Trophoblast cell (in vitro differentiated cells and primary cell): ENCODE data around the gene TRAPPC12.
"Not testable (repeated sequence)": the region's sequence is repeated elsewhere in the genome, so short reads cannot be mapped to it uniquely, and the experiment has no call there.

Source experiments
- DNase-seq, 2 donors: peaks; one replicate each; pipeline ENCODE4 v3.0.0-alpha.2; 2016
- H2AFZ ChIP-seq: 2 replicates; pipeline ENCODE4 v1.6.1; 2013; ENCODE audit warnings: low read length, moderate library complexity, mild to moderate bottlenecking; ENCODE audit not compliant: insufficient read depth, poor library complexity
- H2AK5ac ChIP-seq: 2 replicates; pipeline ENCODE4 v1.6.1; 2013; ENCODE audit warnings: mild to moderate bottlenecking, low read length
- H2BK120ac ChIP-seq: 2 replicates; pipeline ENCODE4 v1.6.1; 2013; ENCODE audit warnings: low read length, mild to moderate bottlenecking, moderate library complexity; ENCODE audit not compliant: insufficient read depth, poor library complexity
- H2BK12ac ChIP-seq: 2 replicates; pipeline ENCODE4 v1.6.1; 2013; ENCODE audit warnings: mild to moderate bottlenecking, low read length, moderate library complexity
- H2BK5ac ChIP-seq: 2 replicates; pipeline ENCODE4 v1.6.1; 2013; ENCODE audit warnings: low read length, low read depth, moderate library complexity, mild to moderate bottlenecking; ENCODE audit not compliant: poor library complexity
- H3K14ac ChIP-seq: 2 replicates; pipeline ENCODE4 v1.6.1; 2013; ENCODE audit warnings: mild to moderate bottlenecking, low read length
- H3K18ac ChIP-seq: 2 replicates; pipeline ENCODE4 v1.6.1; 2013; ENCODE audit warnings: mild to moderate bottlenecking, low read length
- H3K23ac ChIP-seq: 2 replicates; pipeline ENCODE4 v1.6.1; 2013; ENCODE audit warnings: low read length
- H3K27ac ChIP-seq: 2 replicates; pipeline ENCODE4 v1.5.1; 2013; ENCODE audit warnings: low read depth, mild to moderate bottlenecking, inconsistent platforms, low read length, moderate library complexity
- H3K27me3 ChIP-seq: 2 replicates; pipeline ENCODE4 v1.6.1; 2013; ENCODE audit warnings: inconsistent platforms, mild to moderate bottlenecking, low read length, moderate library complexity; ENCODE audit not compliant: insufficient read depth
- H3K36me3 ChIP-seq, 2 experiments: 1 replicate in 1 of 2; 2 replicates in 1 of 2; pipeline ENCODE4 v1.6.1; 2013; ENCODE audit warnings: low read length in 2 of 2, mild to moderate bottlenecking in 2 of 2, moderate library complexity in 1 of 2; ENCODE audit not compliant: insufficient read depth in 2 of 2, control insufficient read depth in 1 of 2
- H3K4ac ChIP-seq: 2 replicates; pipeline ENCODE4 v1.6.1; 2013; ENCODE audit warnings: low read depth, mild to moderate bottlenecking, low read length, moderate library complexity
- H3K4me1 ChIP-seq, 2 experiments: 1 replicate in 1 of 2; 2 replicates in 1 of 2; pipeline ENCODE4 v1.6.1; 2013; ENCODE audit warnings: low read length in 2 of 2, mild to moderate bottlenecking in 2 of 2, moderate library complexity in 1 of 2; ENCODE audit not compliant: insufficient read depth in 2 of 2, control insufficient read depth in 1 of 2
- H3K4me2 ChIP-seq: 2 replicates; pipeline ENCODE4 v1.6.1; 2013; ENCODE audit warnings: inconsistent platforms, mild to moderate bottlenecking, low read length, moderate library complexity
- H3K4me3 ChIP-seq: 2 replicates; pipeline ENCODE4 v1.5.1; 2013; ENCODE audit warnings: mild to moderate bottlenecking, low read depth, low read length, inconsistent platforms
- H3K79me1 ChIP-seq: one replicate; pipeline ENCODE4 v1.6.1; 2013; ENCODE audit warnings: low read length
- H3K79me2 ChIP-seq: 2 replicates; pipeline ENCODE4 v1.6.1; 2013; ENCODE audit warnings: low read length, mild to moderate bottlenecking; ENCODE audit not compliant: control insufficient read depth, insufficient read depth, poor library complexity
- H3K9ac ChIP-seq: 2 replicates; pipeline ENCODE4 v1.6.1; 2013; ENCODE audit warnings: mild to moderate bottlenecking, low read length
- H3K9me3 ChIP-seq: 2 replicates; pipeline ENCODE4 v1.6.1; 2013; ENCODE audit warnings: low read depth, mild to moderate bottlenecking, control low read depth, inconsistent platforms, low read length; ENCODE audit not compliant: insufficient read depth
- H4K12ac ChIP-seq: 2 replicates; pipeline ENCODE4 v1.6.1; 2013; ENCODE audit warnings: low read depth, mild to moderate bottlenecking, low read length, moderate library complexity
- H4K8ac ChIP-seq: 2 replicates; pipeline ENCODE4 v1.6.1; 2013; ENCODE audit warnings: low read depth, mild to moderate bottlenecking, low read length, moderate library complexity
- H4K91ac ChIP-seq: one replicate; pipeline ENCODE4 v1.6.1; 2013; ENCODE audit warnings: low read depth, mild to moderate bottlenecking, low read length, moderate library complexity
- WGBS: extraction: QIAGEN DNeasy Blood & Tissue Kit; methylation state at CpG from one replicate; pipeline ENCODE4 v1.1.7; 2013; ENCODE audit warnings: missing lambda C conversion rate; ENCODE audit not compliant: insufficient read length, insufficient coverage; ENCODE audit errors: extremely low coverage; 5-methylcytosine and 5-hydroxymethylcytosine counted together

Gene TRAPPC12

DNA sequence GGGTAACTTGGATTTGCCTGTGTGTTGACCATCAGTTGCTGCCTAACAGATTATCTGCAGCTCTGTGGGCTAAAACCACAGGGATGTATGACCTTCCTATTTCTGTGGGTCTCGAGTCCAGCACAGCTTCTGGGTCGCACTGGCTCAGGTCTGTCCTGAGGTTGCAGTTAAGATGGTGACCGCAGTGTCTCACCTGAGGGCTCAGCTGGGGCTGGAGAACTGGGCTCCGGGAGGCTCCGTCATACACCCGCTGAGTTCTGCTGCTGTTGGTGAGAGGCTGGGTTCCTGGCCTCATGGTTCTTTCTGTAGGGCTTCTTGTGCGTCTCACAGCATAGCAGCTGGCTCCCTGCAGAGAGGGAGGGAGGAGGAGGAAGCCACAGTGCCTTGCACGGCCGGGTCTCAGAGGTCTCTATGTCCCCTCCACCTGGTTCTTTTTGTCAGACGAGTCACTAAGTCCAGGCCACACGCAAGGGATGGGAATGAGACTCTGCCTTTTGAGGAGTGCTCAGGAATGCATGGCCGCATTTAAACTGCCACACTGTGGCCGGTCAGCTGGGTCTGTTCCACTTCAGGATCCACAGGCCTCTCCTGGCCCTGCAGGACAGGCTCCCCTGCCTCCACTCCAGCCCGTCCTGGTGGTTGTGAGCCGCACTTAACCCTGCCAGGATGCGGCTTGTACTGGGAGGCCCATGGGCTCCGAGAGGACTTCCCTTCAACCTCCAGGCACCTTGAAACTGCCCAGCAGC is 72.6 kb downstream of the TRAPPC12 start:
- H4K91ac ChIP-seq = no peak overlapping the region
- H3K18ac ChIP-seq = no peak overlapping the region
- no peak overlapping the region for H3K14ac ChIP-seq
- no peaks in the 10 kb centered on the region for H3K9me3 ChIP-seq
- no peak overlapping the region for H3K4ac ChIP-seq
- H4K8ac ChIP-seq = no peak overlapping the region
- H2AK5ac ChIP-seq = no peak overlapping the region
- no peak for DNase-seq
- H3K23ac ChIP-seq = no peak overlapping the region
- H3K36me3 ChIP-seq = peaks cover 21 to 35% of the 10 kb centered on the region in 2 experiments
- no peaks in the 10 kb centered on the region for H3K79me2 ChIP-seq
- no peak overlapping the region for H2BK12ac ChIP-seq
- no peak overlapping the region for H3K4me2 ChIP-seq
- H3K4me1 ChIP-seq = peaks cover 0 to 3% of the 10 kb centered on the region in 2 experiments
- no peak overlapping the region for H3K27ac ChIP-seq
- no peak overlapping the region for H2BK5ac ChIP-seq
- H3K27me3 ChIP-seq = no peaks in the 10 kb centered on the region
- H4K12ac ChIP-seq = no peak overlapping the region
- H2BK120ac ChIP-seq = no peak overlapping the region
- no peak overlapping the region for H3K9ac ChIP-seq
- no peak overlapping the region for H3K4me3 ChIP-seq
- H3K79me1 ChIP-seq = no peaks in the 10 kb centered on the region
- no peak overlapping the region for H2AFZ ChIP-seq
- WGBS = no CpG with 5 or more reads among the region's 17 CpGs

DNA sequence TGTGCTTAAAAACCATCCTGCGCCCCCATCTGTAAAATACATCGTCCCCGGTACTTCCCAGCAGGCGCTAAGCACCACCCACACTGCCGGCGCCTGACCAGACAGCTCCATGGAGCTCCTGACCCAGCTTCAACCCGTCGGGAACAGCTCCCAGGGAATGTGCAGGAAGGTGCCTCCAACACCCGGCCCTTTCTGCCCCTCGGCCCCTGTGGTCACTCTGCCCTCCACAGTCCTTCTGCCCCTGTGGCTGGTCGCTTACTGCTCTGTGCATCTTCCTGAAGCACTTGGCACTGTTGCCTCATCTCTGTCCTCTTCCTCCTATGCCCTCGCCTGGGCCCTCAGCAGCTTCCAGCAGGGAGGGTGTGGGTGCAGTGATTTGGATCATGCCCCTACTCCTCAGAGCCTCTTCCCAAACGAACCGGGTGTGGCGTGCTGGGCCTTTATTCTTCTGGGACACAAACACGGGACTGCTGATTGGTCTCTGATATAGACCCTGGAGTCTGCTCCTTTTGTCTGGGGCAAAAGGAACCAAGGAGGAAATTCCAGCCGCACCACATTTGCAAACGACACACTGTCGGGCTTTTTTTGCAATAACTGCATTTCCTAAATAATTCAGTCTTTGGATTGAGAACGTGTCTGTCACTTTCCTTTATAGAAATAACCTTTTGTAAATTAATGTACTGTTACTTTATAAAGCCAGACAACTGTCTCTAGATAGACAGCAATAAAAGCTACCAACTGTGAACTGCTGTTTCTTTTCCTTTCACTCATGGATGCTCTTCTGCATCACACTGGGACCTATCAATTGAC is 73.9 kb downstream of the TRAPPC12 start:
- Histone ChIP-seq H3K27ac (no peak overlapping the region), H2AFZ (no peak overlapping the region), H3K18ac (no peak overlapping the region), H3K79me2 (no peaks in the 10 kb centered on the region), H2AK5ac (no peak overlapping the region), H2BK120ac (no peak overlapping the region), H3K9ac (no peak overlapping the region), H3K27me3 (no peaks in the 10 kb centered on the region), H3K36me3 (peaks cover 27 to 41% of the 10 kb centered on the region in 2 experiments), H3K9me3 (no peaks in the 10 kb centered on the region), H4K91ac (no peak overlapping the region), H2BK12ac (no peak overlapping the region), H3K14ac (no peak overlapping the region), H3K23ac (no peak overlapping the region), H3K4me1 (peaks cover 0 to 3% of the 10 kb centered on the region in 2 experiments), H3K4me3 (no peak overlapping the region), H4K12ac (no peak overlapping the region), H4K8ac (no peak overlapping the region), H3K4ac (no peak overlapping the region), H3K4me2 (no peak overlapping the region), H3K79me1 (no peaks in the 10 kb centered on the region), H2BK5ac (no peak overlapping the region)
- WGBS = no CpG with 5 or more reads among the region's 20 CpGs
- DNase-seq = no peak

DNA sequence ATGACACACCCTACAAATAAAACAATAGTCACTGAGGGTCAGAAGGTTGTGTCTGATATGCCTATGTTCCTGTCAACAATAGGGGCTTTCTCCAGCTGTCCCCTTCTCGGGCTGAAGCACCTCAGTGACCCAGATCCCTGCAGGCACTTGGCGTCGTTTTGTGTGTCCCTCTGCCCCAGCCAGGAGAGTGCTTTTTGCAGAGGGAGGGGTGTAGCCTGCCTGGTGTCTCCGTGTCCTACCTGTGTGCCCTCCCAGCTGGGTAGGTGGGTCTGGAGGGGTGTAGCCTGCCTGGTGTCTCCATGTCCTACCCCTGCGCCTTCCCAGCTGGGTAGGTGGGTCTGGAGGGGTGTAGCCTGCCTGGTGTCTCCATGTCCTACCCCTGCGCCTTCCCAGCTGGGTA is 74.5 kb downstream of the TRAPPC12 start:
- not testable (repeated sequence) for H4K91ac ChIP-seq, H3K9me3 ChIP-seq, H3K23ac ChIP-seq, H3K27ac ChIP-seq, H4K8ac ChIP-seq, H3K18ac ChIP-seq, H3K9ac ChIP-seq, H2BK12ac ChIP-seq, H3K4me2 ChIP-seq, H3K4me3 ChIP-seq, H2BK5ac ChIP-seq, H3K4me1 ChIP-seq, H2AK5ac ChIP-seq, DNase-seq, H3K4ac ChIP-seq, H3K79me2 ChIP-seq, H3K14ac ChIP-seq, H2BK120ac ChIP-seq, H3K27me3 ChIP-seq, H3K79me1 ChIP-seq, H4K12ac ChIP-seq, H2AFZ ChIP-seq
- peaks cover 28 to 42% of the 10 kb centered on the region in 2 experiments for H3K36me3 ChIP-seq
- WGBS = no CpG with 5 or more reads among the region's 6 CpGs

DNA sequence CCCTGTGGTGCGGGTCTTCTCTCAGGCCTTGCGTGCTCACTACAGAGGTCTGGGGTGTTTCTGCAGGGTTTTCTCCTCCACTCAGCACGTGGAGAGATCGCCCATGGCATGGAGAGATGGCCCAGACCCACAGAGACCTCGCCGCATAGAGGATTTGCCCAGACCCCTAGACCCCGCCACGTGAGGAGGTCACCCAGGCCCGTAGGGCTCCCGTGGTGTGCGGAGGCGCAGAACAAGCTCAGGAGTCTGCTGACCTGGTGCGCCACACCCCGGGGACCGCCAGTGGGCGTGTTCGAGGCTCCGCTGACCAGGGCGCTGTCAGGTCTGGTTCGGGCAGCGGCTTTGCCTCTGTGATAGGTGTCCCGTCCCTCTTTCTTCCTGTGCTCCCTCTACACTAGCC is 75.3 kb downstream of the TRAPPC12 start:
- WGBS = no CpG with 5 or more reads among the region's 22 CpGs
- H3K4ac ChIP-seq = no peak overlapping the region
- no peak overlapping the region for H2AFZ ChIP-seq
- H3K4me1 ChIP-seq = peaks cover 0 to 3% of the 10 kb centered on the region in 2 experiments
- H3K18ac ChIP-seq = no peak overlapping the region
- no peak overlapping the region for H3K14ac ChIP-seq
- no peak overlapping the region for H4K8ac ChIP-seq
- H3K79me1 ChIP-seq = no peaks in the 10 kb centered on the region
- H2BK12ac ChIP-seq = no peak overlapping the region
- no peaks in the 10 kb centered on the region for H3K27me3 ChIP-seq
- H4K91ac ChIP-seq = no peak overlapping the region
- H3K23ac ChIP-seq = no peak overlapping the region
- no peak overlapping the region for H4K12ac ChIP-seq
- H2BK120ac ChIP-seq = no peak overlapping the region
- no peak overlapping the region for H2AK5ac ChIP-seq
- DNase-seq = no peak
- H3K4me3 ChIP-seq = no peak overlapping the region
- no peaks in the 10 kb centered on the region for H3K79me2 ChIP-seq
- H3K27ac ChIP-seq = no peak overlapping the region
- H3K36me3 ChIP-seq = peaks cover 25 to 37% of the 10 kb centered on the region in 2 experiments
- H3K9ac ChIP-seq = no peak overlapping the region
- no peak overlapping the region for H2BK5ac ChIP-seq
- no peak overlapping the region for H3K4me2 ChIP-seq
- no peaks in the 10 kb centered on the region for H3K9me3 ChIP-seq
